ENCODE measurements around the gene MESP1. TPM values are rescaled to one million over a fixed set of nuclear protein-coding genes. Genes with fewer than 3 reads are reported as not detected.

MESP1 gene
- total RNA-seq, 6 experiments from 2014 or later, result 0.86 to 3.0 (median 2.1) TPM

GRCh38 chr15:89745131-89745530, 5.9 kb downstream of the MESP1 start:
- intact Hi-C loops (cut with DNase I), result loop anchor here (10.0 kb wide), 2 partner anchors 140 to 340 kb away; no protein-coding TSS in a partner anchor
- no peak for ATAC-seq
- no peaks in the 10 kb centered on the region for H3K36me3 ChIP-seq
- H3K4me3 ChIP-seq, result no peak overlapping the region
- no peaks in the 10 kb centered on the region for H3K9me3 ChIP-seq
- 80% methylated on average over 4 of the region's 13 CpGs for WGBS (ENCODE audit: insufficient coverage, low coverage, low lambda C conversion rate, missing lambda C conversion rate)
- no peak for DNase-seq
- H3K27ac ChIP-seq, result no peak overlapping the region
- H3K27me3 ChIP-seq, result no peaks in the 10 kb centered on the region
- peaks cover 0 to 3% (median 0%) of the 10 kb centered on the region in 4 donors for H3K4me1 ChIP-seq
- TF ChIP-seq POLR2A (IDR thresholded peaks at IDR 0.05) (no peak), CTCF (IDR thresholded peaks at IDR 0.05) (no peak)

DNA sequence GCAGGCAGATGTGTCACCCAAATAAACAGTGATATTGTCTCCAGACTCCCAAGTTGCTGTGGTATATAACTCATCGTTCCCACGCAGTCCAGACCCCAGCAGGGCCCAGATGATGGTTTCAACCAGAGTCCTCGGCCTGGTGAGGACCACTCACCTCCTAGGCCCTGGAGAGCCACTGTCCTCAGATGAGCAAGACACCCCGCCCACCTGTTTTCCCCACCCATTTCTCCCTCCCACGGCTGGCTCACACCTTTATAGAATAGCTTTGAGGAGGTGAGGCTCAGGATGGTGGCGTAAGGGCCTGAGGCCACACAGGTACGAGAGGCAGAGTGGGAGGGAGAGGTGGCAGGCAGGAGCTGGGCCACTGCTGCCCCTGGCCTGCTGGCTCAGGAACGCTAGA, 7.5 kb downstream of the MESP1 start:
- ATAC-seq, result no peak
- Histone ChIP-seq H3K4me1 (no peaks in the 10 kb centered on the region), H3K27me3 (no peaks in the 10 kb centered on the region), H3K27ac (no peak overlapping the region), H3K9me3 (no peaks in the 10 kb centered on the region), H3K36me3 (no peaks in the 10 kb centered on the region), H3K4me3 (no peak overlapping the region)
- intact Hi-C loops (cut with DNase I), result loop anchor here (5.0 to 10.0 kb wide), 3 partner anchors 141 to 341 kb away; no protein-coding TSS in a partner anchor
- no peak for DNase-seq
- TF ChIP-seq CTCF (IDR thresholded peaks at IDR 0.05), result no peak
- TF ChIP-seq POLR2A (IDR thresholded peaks at IDR 0.05), result no peak
- WGBS (ENCODE audit: insufficient coverage, low coverage, low lambda C conversion rate, missing lambda C conversion rate), result 87% methylated on average over 5 of the region's 8 CpGs

DNA sequence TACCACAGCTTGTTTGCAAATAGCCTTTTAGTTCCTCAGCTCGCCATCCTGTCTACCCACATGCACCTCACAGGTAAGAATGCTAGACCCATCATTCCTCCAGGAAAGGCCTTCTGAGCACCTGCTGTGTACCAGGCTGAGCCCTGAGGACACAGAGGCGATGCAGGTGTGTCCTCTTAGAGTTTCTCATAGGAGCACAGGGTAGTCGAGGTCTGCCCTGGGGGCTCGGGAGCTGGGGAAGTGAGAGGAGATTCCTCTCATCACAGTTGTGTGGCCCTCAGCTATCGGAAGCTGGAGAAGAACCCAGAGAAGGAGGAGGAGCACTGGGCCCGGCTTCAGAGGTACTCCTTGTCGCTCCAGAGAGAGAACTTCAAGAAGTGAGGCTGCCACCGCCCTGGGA, 8.0 kb downstream of the MESP1 start:
- Histone ChIP-seq H3K9me3 (no peaks in the 10 kb centered on the region), H3K4me3 (no peak overlapping the region), H3K36me3 (no peaks in the 10 kb centered on the region), H3K4me1 (no peaks in the 10 kb centered on the region), H3K27ac (no peak overlapping the region), H3K27me3 (no peaks in the 10 kb centered on the region)
- ATAC-seq, result no peak
- DNase-seq, result no peak
- no peak for TF ChIP-seq CTCF (IDR thresholded peaks at IDR 0.05)
- intact Hi-C loops (cut with DNase I), result loop anchor here (5.0 to 10.0 kb wide), 3 partner anchors 142 to 342 kb away; no protein-coding TSS in a partner anchor
- 94% methylated on average over 2 of the region's 8 CpGs for WGBS (ENCODE audit: insufficient coverage, low coverage, low lambda C conversion rate, missing lambda C conversion rate)

GRCh38 chr15:89740137-89740536, 10.9 kb downstream of the MESP1 start:
- ATAC-seq, result peak; percentile 87 to 97 (median 94)
- H3K4me3 ChIP-seq, result no peak overlapping the region
- H3K36me3 ChIP-seq, result no peaks in the 10 kb centered on the region
- peak; percentile 90 to 95 (median 92) for TF ChIP-seq CTCF (IDR thresholded peaks at IDR 0.05)
- no peak for TF ChIP-seq POLR2A (IDR thresholded peaks at IDR 0.05)
- intact Hi-C loops (cut with DNase I), result loop anchor here (5.0 to 10.0 kb wide), 3 partner anchors 145 to 345 kb away; no protein-coding TSS in a partner anchor
- 4% methylated on average over 3 of the region's 8 CpGs for WGBS (ENCODE audit: insufficient coverage, low coverage, low lambda C conversion rate, missing lambda C conversion rate)
- no peak overlapping the region for H3K27ac ChIP-seq
- H3K4me1 ChIP-seq, result no peaks in the 10 kb centered on the region
- peak in 1 of 3 donors; percentile 57 for DNase-seq
- H3K27me3 ChIP-seq, result no peaks in the 10 kb centered on the region
- H3K9me3 ChIP-seq, result no peaks in the 10 kb centered on the region

- no peaks in the 10 kb centered on the region for H3K9me3 ChIP-seq
- no peaks in the 10 kb centered on the region for H3K36me3 ChIP-seq
- no peak overlapping the region for H3K4me3 ChIP-seq
- TF ChIP-seq POLR2A (IDR thresholded peaks at IDR 0.05) (no peak), CTCF (IDR thresholded peaks at IDR 0.05) (no peak)
- WGBS (ENCODE audit: insufficient coverage, low coverage, low lambda C conversion rate, missing lambda C conversion rate), result 65% methylated on average over 3 of the region's 4 CpGs
- intact Hi-C loops (cut with DNase I), result no loop called here
- ATAC-seq (no peak), DNase-seq (no peak)
- no peaks in the 10 kb centered on the region for H3K27me3 ChIP-seq
- no peaks in the 10 kb centered on the region for H3K4me1 ChIP-seq
- H3K27ac ChIP-seq, result no peak overlapping the region
Measured at GRCh38 chr15:89735773-89736172, 15.3 kb downstream of the MESP1 start.

Data from right lobe of liver (tissue), 6 donors.